HUES48 (cell line): ENCODE results near the gene SLC6A19.

Source experiments
- H3K27ac ChIP-seq: one replicate; pipeline ENCODE4 v1.7.0; 2013; ENCODE audit warnings: low read depth, low read length, inconsistent platforms
- H3K27me3 ChIP-seq: 2 replicates; pipeline ENCODE4 v1.6.1; 2013; ENCODE audit warnings: mild to moderate bottlenecking, low read length; ENCODE audit not compliant: control insufficient read depth, insufficient read depth
- H3K36me3 ChIP-seq: 2 replicates; pipeline ENCODE4 v1.6.1; 2013; ENCODE audit warnings: low read length; ENCODE audit not compliant: control insufficient read depth, insufficient read depth
- H3K4me1 ChIP-seq: 2 replicates; pipeline ENCODE4 v1.6.1; 2013; ENCODE audit warnings: mild to moderate bottlenecking, low read length; ENCODE audit not compliant: control insufficient read depth, insufficient read depth
- H3K4me3 ChIP-seq: 2 replicates; pipeline ENCODE4 v1.5.1; 2013; ENCODE audit warnings: mild to moderate bottlenecking, low read depth, low read length
- H3K9ac ChIP-seq: 2 replicates; pipeline ENCODE4 v1.6.1; 2013; ENCODE audit warnings: mild to moderate bottlenecking, low read depth, low read length, moderate library complexity
- H3K9me3 ChIP-seq: 2 replicates; pipeline ENCODE4 v1.6.1; 2013; ENCODE audit warnings: low read length; ENCODE audit not compliant: control insufficient read depth, insufficient read depth

SLC6A19 gene

GRCh38 chr5:1175801-1176472 lies 25.5 kb upstream of the SLC6A19 start:
- Histone ChIP-seq H3K4me1 (no peaks in the 10 kb centered on the region), H3K27ac (no peak overlapping the region), H3K36me3 (no peaks in the 10 kb centered on the region), H3K9ac (no peak overlapping the region), H3K4me3 (no peak overlapping the region), H3K27me3 (no peaks in the 10 kb centered on the region), H3K9me3 (no peaks in the 10 kb centered on the region)

DNA sequence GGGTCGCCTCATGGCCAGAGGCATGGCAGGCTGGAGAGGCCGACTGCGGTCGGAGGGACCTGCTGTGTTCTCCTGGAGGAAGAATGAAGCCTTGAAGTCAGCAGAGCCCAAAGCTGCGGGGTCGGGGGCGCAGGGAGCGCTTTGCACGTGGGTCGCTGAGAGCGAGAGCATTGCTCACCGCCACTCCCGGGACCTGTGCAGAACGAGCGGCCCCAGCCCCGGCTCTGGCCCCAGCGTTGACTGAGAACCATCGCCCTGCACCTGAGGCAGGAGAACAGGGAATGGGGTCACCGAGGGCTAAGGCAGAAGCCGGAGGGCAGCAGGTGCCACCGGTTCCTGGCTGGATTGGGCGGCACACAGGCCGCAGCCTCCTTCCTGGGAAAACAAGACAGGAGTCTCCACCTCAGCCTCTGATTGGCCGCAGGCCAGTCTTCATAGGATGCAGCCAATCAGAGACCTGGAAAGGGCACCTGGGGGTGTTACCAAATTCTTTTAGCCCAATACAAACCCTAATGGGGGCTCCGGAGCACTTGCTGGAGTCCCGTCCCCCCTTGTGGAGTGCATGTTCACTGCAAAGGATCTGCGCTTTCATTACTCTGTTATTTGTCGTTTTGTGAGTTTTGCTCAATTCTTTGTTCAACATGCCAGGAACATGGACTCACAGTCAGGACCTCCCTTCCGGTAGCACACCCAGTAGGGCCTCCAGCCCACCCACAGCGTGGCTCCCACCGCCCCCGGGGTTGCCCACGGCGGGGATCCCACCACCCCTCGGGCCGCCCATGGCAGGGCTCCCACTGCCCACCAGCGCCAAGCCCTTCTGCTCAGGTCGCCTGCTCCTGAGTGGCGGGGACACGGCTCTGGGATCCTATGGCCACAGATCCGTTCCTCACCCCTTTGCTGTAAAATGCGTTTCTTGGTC lies 24.7 kb upstream of the SLC6A19 start:
- no peaks in the 10 kb centered on the region for H3K4me1 ChIP-seq

DNA sequence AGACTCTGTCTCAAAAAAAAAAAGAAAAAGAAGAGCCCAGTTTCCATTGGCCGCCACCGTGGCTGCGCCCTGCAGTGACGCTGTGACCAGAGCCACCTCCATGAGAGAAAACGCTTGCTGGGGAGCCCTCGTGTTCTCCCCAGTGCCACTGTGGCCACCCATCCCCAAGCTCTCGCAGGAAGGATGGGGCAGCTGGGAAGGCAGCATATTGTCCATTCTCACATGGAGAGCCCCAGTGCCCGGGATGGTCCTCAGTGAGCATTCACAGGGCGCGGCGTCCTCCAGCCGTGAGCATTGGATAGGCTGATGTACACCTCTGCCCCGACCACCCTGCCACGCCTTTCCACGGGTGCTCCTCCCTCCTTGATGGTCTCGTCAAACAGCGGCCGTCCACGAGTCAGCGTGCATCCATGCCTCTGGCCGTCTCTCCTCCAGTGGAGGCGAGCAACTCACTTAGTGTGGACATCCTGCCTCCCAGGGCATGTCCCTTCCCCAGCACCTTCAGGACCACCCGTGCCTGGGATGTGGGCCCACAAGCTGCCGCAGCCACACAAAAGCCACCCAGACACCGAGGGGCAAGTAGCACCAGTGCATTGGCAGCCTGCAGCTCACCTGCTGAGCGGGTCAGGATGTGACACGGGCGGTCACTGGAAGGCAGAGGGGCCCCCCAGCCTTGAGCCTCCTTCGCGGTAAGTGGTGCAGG lies 23.4 kb upstream of the SLC6A19 start:
- H3K36me3 ChIP-seq = no peaks in the 10 kb centered on the region
- H3K4me1 ChIP-seq = no peaks in the 10 kb centered on the region
- no peak overlapping the region for H3K4me3 ChIP-seq
- H3K27me3 ChIP-seq = no peaks in the 10 kb centered on the region
- H3K9me3 ChIP-seq = no peaks in the 10 kb centered on the region
- H3K27ac ChIP-seq = no peak overlapping the region
- H3K9ac ChIP-seq = no peak overlapping the region

More for the DNA sequence above, 24.7 kb upstream of the SLC6A19 start:
- H3K27ac ChIP-seq = no peak overlapping the region
- H3K9me3 ChIP-seq = no peaks in the 10 kb centered on the region
- no peak overlapping the region for H3K9ac ChIP-seq
- H3K36me3 ChIP-seq = no peaks in the 10 kb centered on the region
- no peaks in the 10 kb centered on the region for H3K27me3 ChIP-seq
- H3K4me3 ChIP-seq = no peak overlapping the region

DNA sequence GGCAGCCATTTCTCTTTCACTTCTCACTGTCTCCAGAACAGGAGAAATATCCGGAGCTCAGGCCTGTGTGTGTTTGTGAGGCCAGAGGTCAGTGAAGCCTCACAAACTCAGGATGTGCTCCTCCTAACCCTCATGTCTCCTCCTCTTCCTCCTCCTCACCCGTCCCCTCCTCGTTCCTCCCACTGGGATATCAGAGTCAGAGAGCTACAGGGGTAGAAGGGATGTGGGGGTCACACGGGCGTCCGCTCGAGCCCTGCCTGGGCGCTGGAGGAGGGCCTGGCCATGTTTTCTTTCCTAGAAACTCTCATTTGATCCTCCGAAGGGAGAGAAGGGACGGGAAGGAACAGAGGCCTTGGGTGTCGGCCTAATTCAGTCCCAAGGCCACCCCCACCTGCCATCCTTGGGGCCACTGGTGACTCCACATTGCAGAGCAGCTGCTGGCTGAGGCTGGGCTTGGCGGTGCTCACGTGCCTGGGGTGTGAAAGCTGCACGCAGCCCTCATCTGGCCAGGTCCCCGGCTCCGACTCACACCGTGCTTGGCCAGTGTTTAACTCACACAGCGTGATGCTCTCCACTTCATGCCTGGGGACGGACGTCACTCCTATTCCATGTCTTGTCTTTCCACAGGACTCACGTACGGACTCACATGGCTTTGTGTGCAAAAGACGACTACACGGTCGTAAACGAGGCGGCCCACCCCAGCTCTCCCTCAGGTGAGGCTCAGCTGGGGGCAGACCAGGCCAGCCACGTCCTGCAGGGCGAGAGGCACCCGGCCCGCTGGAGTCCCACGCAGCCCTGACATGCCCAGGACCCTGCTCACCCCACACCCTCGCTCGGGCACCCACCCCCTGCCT lies 22.6 kb upstream of the SLC6A19 start:
- Histone ChIP-seq H3K9me3 (no peaks in the 10 kb centered on the region), H3K4me1 (no peaks in the 10 kb centered on the region), H3K27me3 (no peaks in the 10 kb centered on the region), H3K27ac (no peak overlapping the region), H3K4me3 (no peak overlapping the region), H3K36me3 (no peaks in the 10 kb centered on the region), H3K9ac (no peak overlapping the region)

DNA sequence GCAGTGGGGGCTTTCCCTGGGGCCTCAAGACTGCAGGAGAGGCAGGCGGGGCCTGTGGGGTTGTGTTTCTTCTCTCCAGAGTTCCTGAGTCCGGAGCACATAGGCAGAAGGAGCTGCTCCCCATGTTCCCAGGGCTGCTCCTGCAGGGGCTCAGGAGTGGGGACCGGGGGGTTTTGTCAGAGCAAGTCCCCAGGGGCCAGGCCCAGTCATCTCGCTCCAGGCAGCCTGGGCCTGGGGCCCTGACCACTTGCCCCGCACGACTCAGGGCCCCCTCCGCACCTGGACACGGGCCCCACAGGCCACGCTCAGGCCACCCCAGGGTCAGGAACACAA lies 22.0 kb upstream of the SLC6A19 start:
- no peaks in the 10 kb centered on the region for H3K27me3 ChIP-seq
- H3K9ac ChIP-seq = no peak overlapping the region
- no peaks in the 10 kb centered on the region for H3K36me3 ChIP-seq
- no peak overlapping the region for H3K27ac ChIP-seq
- no peak overlapping the region for H3K4me3 ChIP-seq
- H3K9me3 ChIP-seq = no peaks in the 10 kb centered on the region
- H3K4me1 ChIP-seq = no peaks in the 10 kb centered on the region

DNA sequence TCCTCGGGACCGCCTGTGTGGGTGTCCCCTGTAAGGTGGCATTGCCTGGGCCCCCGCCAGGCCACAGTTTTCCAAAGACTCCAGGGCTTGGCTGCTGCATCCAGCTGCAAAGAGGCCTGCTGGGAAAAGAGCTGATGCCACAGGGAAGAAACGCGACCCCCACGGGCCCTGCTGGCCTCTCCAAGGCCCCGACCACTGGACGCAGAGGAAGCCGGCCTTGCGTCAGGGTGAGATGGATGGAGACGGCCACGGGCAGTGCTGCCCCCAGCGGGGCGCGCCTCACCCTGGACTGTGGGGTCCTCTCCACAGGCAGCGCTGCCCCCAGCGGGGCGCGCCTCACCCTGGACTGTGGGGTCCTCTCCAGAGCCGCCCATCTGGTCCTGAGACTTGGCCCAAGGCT lies 21.3 kb upstream of the SLC6A19 start:
- Histone ChIP-seq H3K9ac (no peak overlapping the region), H3K4me3 (no peak overlapping the region), H3K27me3 (no peaks in the 10 kb centered on the region), H3K9me3 (no peaks in the 10 kb centered on the region), H3K27ac (no peak overlapping the region), H3K36me3 (no peaks in the 10 kb centered on the region), H3K4me1 (no peaks in the 10 kb centered on the region)

DNA sequence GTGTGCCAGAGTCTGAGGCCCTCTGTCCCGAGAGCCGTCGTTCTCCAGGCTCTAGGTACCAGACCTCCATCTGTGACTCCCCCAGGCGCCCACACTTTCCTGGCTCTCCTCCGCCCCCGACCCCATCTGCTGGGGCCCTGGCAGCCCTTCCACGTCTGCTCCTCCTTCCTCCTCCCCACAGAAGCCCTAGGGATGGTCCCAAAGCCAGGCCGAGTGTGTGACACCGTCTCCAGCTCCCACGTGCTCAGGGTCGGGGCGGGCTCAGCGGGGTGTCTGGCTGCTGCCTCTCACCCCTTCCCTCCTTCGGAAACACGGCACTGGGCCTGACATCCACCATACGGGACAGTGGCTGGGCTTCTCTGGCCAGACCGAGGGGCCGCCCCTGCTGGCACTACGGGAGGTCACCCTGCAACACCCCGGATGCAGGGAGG lies 20.5 kb upstream of the SLC6A19 start:
- Histone ChIP-seq H3K9ac (no peak overlapping the region), H3K27me3 (no peaks in the 10 kb centered on the region), H3K9me3 (no peaks in the 10 kb centered on the region), H3K4me3 (no peak overlapping the region), H3K27ac (no peak overlapping the region), H3K4me1 (no peaks in the 10 kb centered on the region), H3K36me3 (no peaks in the 10 kb centered on the region)

- H3K4me1 ChIP-seq = no peaks in the 10 kb centered on the region
- no peaks in the 10 kb centered on the region for H3K27me3 ChIP-seq
- no peaks in the 10 kb centered on the region for H3K9me3 ChIP-seq
- H3K27ac ChIP-seq = no peak overlapping the region
- no peak overlapping the region for H3K4me3 ChIP-seq
- no peak overlapping the region for H3K9ac ChIP-seq
- no peaks in the 10 kb centered on the region for H3K36me3 ChIP-seq
These were observed 19.7 kb upstream of the SLC6A19 start for GRCh38 chr5:1181451-1182359.

- H3K9ac ChIP-seq = no peak overlapping the region
- H3K9me3 ChIP-seq = no peaks in the 10 kb centered on the region
- no peaks in the 10 kb centered on the region for H3K4me1 ChIP-seq
- no peaks in the 10 kb centered on the region for H3K36me3 ChIP-seq
- H3K27me3 ChIP-seq = no peaks in the 10 kb centered on the region
- H3K27ac ChIP-seq = no peak overlapping the region
- no peak overlapping the region for H3K4me3 ChIP-seq
These were observed 19.1 kb upstream of the SLC6A19 start for GRCh38 chr5:1182360-1182632.
